Fibroblast of lung (primary cell): ENCODE data around the gene SH3BP2. TPM values are rescaled to one million over a fixed set of nuclear protein-coding genes. Genes with fewer than 3 reads are reported as not detected.

Experiments
- DNase-seq, 2 donors: peaks; one replicate each; pipeline versions ENCODE4 v3.0.0 to v3.0.0-alpha.2; 2010; ENCODE audit warnings: low read depth in 2 of 2
- H2AFZ ChIP-seq: 2 replicates; pipeline ENCODE4 v1.5.1; 2012; ENCODE audit warnings: low read length, control low read depth, inconsistent platforms
- H3K27ac ChIP-seq: 2 replicates; pipeline ENCODE4 v1.5.1; 2011; ENCODE audit warnings: low read length, control low read depth; ENCODE audit not compliant: insufficient read depth
- H3K27me3 ChIP-seq: 2 replicates; pipeline ENCODE4 v1.5.1; 2011; ENCODE audit warnings: mild to moderate bottlenecking, low read length; ENCODE audit not compliant: control insufficient read depth, insufficient read depth
- H3K36me3 ChIP-seq: 2 replicates; pipeline ENCODE4 v1.5.1; 2011; ENCODE audit warnings: low read length; ENCODE audit not compliant: control insufficient read depth, insufficient read depth
- H3K4me1 ChIP-seq: 2 replicates; pipeline ENCODE4 v1.5.1; 2011; ENCODE audit warnings: low read length; ENCODE audit not compliant: control insufficient read depth, insufficient read depth; ENCODE audit errors: extremely low read depth
- H3K4me2 ChIP-seq: 2 replicates; pipeline ENCODE4 v1.5.1; 2011; ENCODE audit warnings: low read length, control low read depth; ENCODE audit not compliant: insufficient read depth; ENCODE audit errors: extremely low read depth
- H3K4me3 ChIP-seq, 4 experiments: fragments of 200-600 bp in 1 of 4; sonication (generic) in 1 of 4; replicated peaks in 1 of 4; 2 replicates each; pipeline ENCODE4 v1.5.1; 2011 to 2016; ENCODE audit warnings: low read length in 4 of 4, low read depth in 3 of 4, mild to moderate bottlenecking in 3 of 4, control low read depth in 2 of 4, inconsistent platforms in 1 of 4, mixed read lengths in 1 of 4; ENCODE audit not compliant: insufficient read depth in 1 of 4; ENCODE audit errors: control extremely low read depth in 1 of 4
- H3K79me2 ChIP-seq: 2 replicates; pipeline ENCODE4 v1.5.1; 2012; ENCODE audit warnings: mild to moderate bottlenecking, low read length, inconsistent platforms; ENCODE audit not compliant: control insufficient read depth, insufficient read depth
- H3K9ac ChIP-seq: 2 replicates; pipeline ENCODE4 v1.5.1; 2011; ENCODE audit warnings: mild to moderate bottlenecking, low read length, control low read depth; ENCODE audit not compliant: insufficient read depth
- H3K9me3 ChIP-seq: 2 replicates; pipeline ENCODE4 v1.5.1; 2012; ENCODE audit warnings: low read depth, low read length; ENCODE audit not compliant: control insufficient read depth, insufficient read depth
- H4K20me1 ChIP-seq: 2 replicates; pipeline ENCODE4 v1.5.1; 2011; ENCODE audit warnings: low read length; ENCODE audit not compliant: control insufficient read depth, insufficient read depth; ENCODE audit errors: extremely low read depth
- EZH2 ChIP-seq: IDR thresholded peaks from 2 replicates; pipeline ENCODE4 v1.5.1; 2012; ENCODE audit warnings: low read length, control low read depth, mild to moderate bottlenecking; ENCODE audit errors: missing control alignments
- polyA plus RNA-seq, 2 donors: library from polyadenylated mRNA; depleted of rRNA in 1 of 2; stranded (reverse) in 1 of 2; unstranded in 1 of 2; fragments of >200 nt; gene quantifications; 2 replicates each; pipeline ENCODE4 v1.2.1, GENCODE V29; 2011 to 2012; ENCODE audit warnings: missing spikeins in 1 of 2
- total RNA-seq: library from RNA; depleted of rRNA; stranded (reverse); fragments of >200 nt; gene quantifications from 2 replicates; pipeline ENCODE4 v1.2.1, GENCODE V29; 2014
- TF ChIP-seq, protein P1 (sequence below), 2 donors: IDR thresholded peaks in 1 of 2; conservative IDR thresholded peaks in 1 of 2; 1 replicate in 1 of 2; 2 replicates in 1 of 2; pipeline ENCODE4 v1.5.1; 2011 to 2012; ENCODE audit warnings: low read length in 2 of 2, control low read depth in 1 of 2, inconsistent platforms in 1 of 2, low read depth in 1 of 2, mild to moderate bottlenecking in 1 of 2

SH3BP2 gene
- total and polyA plus RNA-seq, 2 donors (not counting 1 experiment from before 2014, with no cell fraction given) = 8.6 to 14.1 TPM

DNA sequence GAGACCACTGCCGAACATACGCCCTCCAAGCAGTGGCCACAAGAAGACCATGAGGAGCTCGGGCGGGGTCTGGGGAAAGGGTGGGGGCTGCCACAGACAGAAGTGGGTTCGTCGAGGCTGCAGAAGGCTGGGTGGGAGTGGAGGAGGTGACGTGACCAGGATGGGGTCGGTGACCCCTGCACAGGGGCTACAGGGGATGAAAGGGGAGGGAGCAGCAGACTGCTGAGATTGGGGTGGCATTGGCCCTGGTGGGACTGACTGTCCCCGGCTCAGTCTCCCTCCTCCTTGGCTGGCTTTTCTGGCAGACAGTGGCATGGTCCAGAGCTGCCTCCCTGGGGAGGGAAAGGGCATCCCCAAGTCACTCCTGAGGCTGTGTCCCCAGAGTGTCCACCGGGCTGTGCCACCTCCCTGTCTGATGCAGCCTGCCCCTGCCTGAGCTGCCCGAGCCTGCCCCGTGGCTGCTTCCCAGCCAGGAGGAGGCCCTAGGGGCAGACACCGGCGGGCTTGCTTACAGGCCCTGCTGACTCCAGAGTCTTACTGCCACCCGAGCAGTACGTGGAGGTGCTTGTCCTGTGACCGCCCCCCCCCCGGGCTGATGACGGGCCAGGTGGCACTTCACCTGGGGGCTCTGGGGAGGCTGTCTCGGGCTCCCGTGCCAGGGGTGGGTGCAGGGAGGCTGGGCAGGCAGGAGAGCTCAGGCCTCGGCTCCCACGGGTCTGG lies 7.2 kb downstream of the SH3BP2 start:
- H2AFZ ChIP-seq = no peak overlapping the region
- peak overlapping the region; percentile 30 for H3K9ac ChIP-seq
- TF ChIP-seq, protein P1, sequence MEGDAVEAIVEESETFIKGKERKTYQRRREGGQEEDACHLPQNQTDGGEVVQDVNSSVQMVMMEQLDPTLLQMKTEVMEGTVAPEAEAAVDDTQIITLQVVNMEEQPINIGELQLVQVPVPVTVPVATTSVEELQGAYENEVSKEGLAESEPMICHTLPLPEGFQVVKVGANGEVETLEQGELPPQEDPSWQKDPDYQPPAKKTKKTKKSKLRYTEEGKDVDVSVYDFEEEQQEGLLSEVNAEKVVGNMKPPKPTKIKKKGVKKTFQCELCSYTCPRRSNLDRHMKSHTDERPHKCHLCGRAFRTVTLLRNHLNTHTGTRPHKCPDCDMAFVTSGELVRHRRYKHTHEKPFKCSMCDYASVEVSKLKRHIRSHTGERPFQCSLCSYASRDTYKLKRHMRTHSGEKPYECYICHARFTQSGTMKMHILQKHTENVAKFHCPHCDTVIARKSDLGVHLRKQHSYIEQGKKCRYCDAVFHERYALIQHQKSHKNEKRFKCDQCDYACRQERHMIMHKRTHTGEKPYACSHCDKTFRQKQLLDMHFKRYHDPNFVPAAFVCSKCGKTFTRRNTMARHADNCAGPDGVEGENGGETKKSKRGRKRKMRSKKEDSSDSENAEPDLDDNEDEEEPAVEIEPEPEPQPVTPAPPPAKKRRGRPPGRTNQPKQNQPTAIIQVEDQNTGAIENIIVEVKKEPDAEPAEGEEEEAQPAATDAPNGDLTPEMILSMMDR (conservative IDR thresholded peaks at IDR 0.05 in 1 of 2, IDR thresholded peaks at IDR 0.05 in 1 of 2; ENCODE audit: low read depth in 1 of 2, low read length in 2 of 2) = no peak
- no peak for TF ChIP-seq EZH2
- no peaks in the 10 kb centered on the region for H3K9me3 ChIP-seq
- no peak overlapping the region for H3K27ac ChIP-seq
- DNase-seq = no peak
- no peaks in the 10 kb centered on the region for H4K20me1 ChIP-seq
- H3K27me3 ChIP-seq = no peaks in the 10 kb centered on the region
- no peak overlapping the region for H3K4me2 ChIP-seq
- peaks cover 18% of the 10 kb centered on the region for H3K4me1 ChIP-seq
- peaks cover 2% of the 10 kb centered on the region for H3K36me3 ChIP-seq
- H3K79me2 ChIP-seq = peaks cover 5% of the 10 kb centered on the region
- no peak overlapping the region for H3K4me3 ChIP-seq

DNA sequence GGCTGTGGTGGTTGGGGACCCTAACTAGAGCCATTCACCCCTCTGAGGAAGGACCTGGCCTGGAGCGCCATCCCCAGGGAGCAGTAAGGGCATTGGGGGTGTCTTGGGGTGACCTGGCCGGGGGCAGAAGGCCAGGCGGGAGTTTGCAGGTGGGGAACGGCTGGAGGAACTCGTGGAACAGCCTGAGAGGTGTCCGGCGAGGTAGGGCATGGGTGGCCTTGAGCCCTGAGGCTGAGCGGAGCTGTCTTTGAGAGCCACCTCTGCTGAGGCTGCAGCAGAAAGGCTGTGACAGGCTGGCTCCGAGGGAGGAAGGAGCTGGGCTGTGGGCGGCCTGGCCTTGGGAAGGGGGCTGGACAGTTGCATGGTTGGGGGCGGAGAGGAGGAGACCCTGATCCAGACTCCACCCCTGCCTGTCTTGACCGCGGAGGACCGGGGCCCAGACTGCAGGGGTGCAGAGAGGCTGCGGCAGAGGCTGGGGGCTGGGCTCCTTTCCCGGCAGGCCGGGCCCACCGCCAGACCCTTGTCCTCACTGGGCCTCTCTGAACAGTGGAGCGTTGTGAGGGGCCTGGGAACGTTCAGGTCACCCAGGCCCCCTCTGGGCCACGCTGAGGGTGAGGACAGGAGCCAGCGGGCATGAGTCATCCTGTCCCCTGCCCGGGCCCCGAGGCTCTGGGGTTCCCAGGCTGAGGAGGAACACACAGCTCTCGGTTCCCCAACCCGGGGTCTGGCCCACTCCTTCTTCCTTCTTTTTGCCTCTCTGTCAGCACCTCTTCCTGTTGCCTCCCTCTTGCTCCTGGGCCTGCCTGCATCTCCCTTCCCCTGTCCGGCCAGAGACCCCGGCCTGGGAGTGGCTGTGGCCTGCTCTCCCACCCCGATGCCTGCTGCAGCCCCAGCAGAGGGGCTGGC lies 8.1 kb downstream of the SH3BP2 start:
- Histone ChIP-seq H3K9ac (peak overlapping the region; percentile 59), H3K36me3 (peaks cover 4% of the 10 kb centered on the region)

More for the DNA sequence above, 8.1 kb downstream of the SH3BP2 start:
- Histone ChIP-seq H2AFZ (peak overlapping the region; percentile 53), H3K4me3 (peak overlapping the region in 1 of 4 experiments; percentile 4), H3K4me1 (peaks cover 21% of the 10 kb centered on the region), H3K27me3 (no peaks in the 10 kb centered on the region), H4K20me1 (no peaks in the 10 kb centered on the region), H3K9me3 (no peaks in the 10 kb centered on the region), H3K79me2 (peaks cover 5% of the 10 kb centered on the region), H3K4me2 (peak overlapping the region; percentile 32), H3K27ac (peak overlapping the region; percentile 43)
- no peak for TF ChIP-seq EZH2
- TF ChIP-seq, protein P1 (conservative IDR thresholded peaks at IDR 0.05 in 1 of 2, IDR thresholded peaks at IDR 0.05 in 1 of 2; ENCODE audit: low read depth in 1 of 2, low read length in 2 of 2) = no peak
- peak; percentile 73 to 90 for DNase-seq
